ENCODE data around the gene GPR87.

Gene GPR87

GRCh38 chr3:151305060-151305774, 11.4 kb downstream of the GPR87 start:
- Histone ChIP-seq H3K9ac (ENCODE audit: low read length in 2 of 2) (no peak overlapping the region), H3K9me3 (ENCODE audit: control insufficient read depth in 2 of 2, low read length in 2 of 2) (no peaks in the 10 kb centered on the region), H3K27me3 (ENCODE audit: control insufficient read depth in 1 of 2, insufficient read depth in 2 of 2, low read length in 2 of 2) (no peaks in the 10 kb centered on the region), H3K4me1 (ENCODE audit: control insufficient read depth, insufficient read depth, low read length) (no peaks in the 10 kb centered on the region), H3K27ac (ENCODE audit: low read length) (no peak overlapping the region), H3K4me3 (ENCODE audit: low read length in 2 of 2) (no peak overlapping the region), H3K36me3 (ENCODE audit: control insufficient read depth in 2 of 2, insufficient read depth in 2 of 2, low read length in 2 of 2) (no peaks in the 10 kb centered on the region)

- no peaks in the 10 kb centered on the region for H3K27me3 ChIP-seq (ENCODE audit: control insufficient read depth in 1 of 2, insufficient read depth in 2 of 2, low read length in 2 of 2)
- no peaks in the 10 kb centered on the region for H3K36me3 ChIP-seq (ENCODE audit: control insufficient read depth in 2 of 2, insufficient read depth in 2 of 2, low read length in 2 of 2)
- H3K27ac ChIP-seq (ENCODE audit: low read length) = no peak overlapping the region
- H3K4me1 ChIP-seq (ENCODE audit: control insufficient read depth, insufficient read depth, low read length) = no peaks in the 10 kb centered on the region
- no peak overlapping the region for H3K4me3 ChIP-seq (ENCODE audit: low read length in 2 of 2)
- H3K9me3 ChIP-seq (ENCODE audit: control insufficient read depth in 2 of 2, low read length in 2 of 2) = no peaks in the 10 kb centered on the region
- H3K9ac ChIP-seq (ENCODE audit: low read length in 2 of 2) = no peak overlapping the region
These were observed 12.9 kb downstream of the GPR87 start for GRCh38 chr3:151303751-151304150.

- Histone ChIP-seq H3K36me3 (ENCODE audit: control insufficient read depth in 2 of 2, insufficient read depth in 2 of 2, low read length in 2 of 2) (no peaks in the 10 kb centered on the region), H3K4me3 (ENCODE audit: low read length in 2 of 2) (no peak overlapping the region)
These were observed 14.8 kb downstream of the GPR87 start for GRCh38 chr3:151301787-151302186.

GRCh38 chr3:151300539-151300938, 16.1 kb downstream of the GPR87 start:
- Histone ChIP-seq H3K4me1 (ENCODE audit: control insufficient read depth, insufficient read depth, low read length) (no peaks in the 10 kb centered on the region), H3K36me3 (ENCODE audit: control insufficient read depth in 2 of 2, insufficient read depth in 2 of 2, low read length in 2 of 2) (no peaks in the 10 kb centered on the region), H3K27me3 (ENCODE audit: control insufficient read depth in 1 of 2, insufficient read depth in 2 of 2, low read length in 2 of 2) (no peaks in the 10 kb centered on the region), H3K9ac (ENCODE audit: low read length in 2 of 2) (no peak overlapping the region), H3K9me3 (ENCODE audit: control insufficient read depth in 2 of 2, low read length in 2 of 2) (no peaks in the 10 kb centered on the region), H3K4me3 (ENCODE audit: low read length in 2 of 2) (no peak overlapping the region), H3K27ac (ENCODE audit: low read length) (no peak overlapping the region)

More at GRCh38 chr3:151301787-151302186, 14.8 kb downstream of the GPR87 start:
- Histone ChIP-seq H3K9me3 (ENCODE audit: control insufficient read depth in 2 of 2, low read length in 2 of 2) (no peaks in the 10 kb centered on the region), H3K27me3 (ENCODE audit: control insufficient read depth in 1 of 2, insufficient read depth in 2 of 2, low read length in 2 of 2) (no peaks in the 10 kb centered on the region), H3K27ac (ENCODE audit: low read length) (no peak overlapping the region), H3K9ac (ENCODE audit: low read length in 2 of 2) (no peak overlapping the region), H3K4me1 (ENCODE audit: control insufficient read depth, insufficient read depth, low read length) (no peaks in the 10 kb centered on the region)

GRCh38 chr3:151299006-151299405, 17.6 kb downstream of the GPR87 start:
- H3K27ac ChIP-seq (ENCODE audit: low read length) = no peak overlapping the region
- no peaks in the 10 kb centered on the region for H3K36me3 ChIP-seq (ENCODE audit: control insufficient read depth in 2 of 2, insufficient read depth in 2 of 2, low read length in 2 of 2)
- no peaks in the 10 kb centered on the region for H3K9me3 ChIP-seq (ENCODE audit: control insufficient read depth in 2 of 2, low read length in 2 of 2)
- no peak overlapping the region for H3K9ac ChIP-seq (ENCODE audit: low read length in 2 of 2)
- H3K4me3 ChIP-seq (ENCODE audit: low read length in 2 of 2) = no peak overlapping the region
- H3K27me3 ChIP-seq (ENCODE audit: control insufficient read depth in 1 of 2, insufficient read depth in 2 of 2, low read length in 2 of 2) = no peaks in the 10 kb centered on the region
- H3K4me1 ChIP-seq (ENCODE audit: control insufficient read depth, insufficient read depth, low read length) = no peaks in the 10 kb centered on the region

- Histone ChIP-seq H3K27ac (ENCODE audit: low read length) (no peak overlapping the region), H3K9ac (ENCODE audit: low read length in 2 of 2) (no peak overlapping the region), H3K4me1 (ENCODE audit: control insufficient read depth, insufficient read depth, low read length) (no peaks in the 10 kb centered on the region), H3K27me3 (ENCODE audit: control insufficient read depth in 1 of 2, insufficient read depth in 2 of 2, low read length in 2 of 2) (no peaks in the 10 kb centered on the region), H3K36me3 (ENCODE audit: control insufficient read depth in 2 of 2, insufficient read depth in 2 of 2, low read length in 2 of 2) (no peaks in the 10 kb centered on the region), H3K9me3 (ENCODE audit: control insufficient read depth in 2 of 2, low read length in 2 of 2) (no peaks in the 10 kb centered on the region), H3K4me3 (ENCODE audit: low read length in 2 of 2) (no peak overlapping the region)
These were observed 19.2 kb downstream of the GPR87 start for GRCh38 chr3:151297429-151297828.

GRCh38 chr3:151296226-151296625, 20.4 kb downstream of the GPR87 start:
- no peaks in the 10 kb centered on the region for H3K27me3 ChIP-seq (ENCODE audit: control insufficient read depth in 1 of 2, insufficient read depth in 2 of 2, low read length in 2 of 2)
- no peaks in the 10 kb centered on the region for H3K4me1 ChIP-seq (ENCODE audit: control insufficient read depth, insufficient read depth, low read length)
- no peaks in the 10 kb centered on the region for H3K9me3 ChIP-seq (ENCODE audit: control insufficient read depth in 2 of 2, low read length in 2 of 2)
- H3K27ac ChIP-seq (ENCODE audit: low read length) = no peak overlapping the region
- no peaks in the 10 kb centered on the region for H3K36me3 ChIP-seq (ENCODE audit: control insufficient read depth in 2 of 2, insufficient read depth in 2 of 2, low read length in 2 of 2)
- no peak overlapping the region for H3K4me3 ChIP-seq (ENCODE audit: low read length in 2 of 2)
- H3K9ac ChIP-seq (ENCODE audit: low read length in 2 of 2) = no peak overlapping the region

- H3K27ac ChIP-seq (ENCODE audit: low read length) = no peak overlapping the region
- no peak overlapping the region for H3K4me3 ChIP-seq (ENCODE audit: low read length in 2 of 2)
- H3K27me3 ChIP-seq (ENCODE audit: control insufficient read depth in 1 of 2, insufficient read depth in 2 of 2, low read length in 2 of 2) = no peaks in the 10 kb centered on the region
- no peaks in the 10 kb centered on the region for H3K36me3 ChIP-seq (ENCODE audit: control insufficient read depth in 2 of 2, insufficient read depth in 2 of 2, low read length in 2 of 2)
- no peaks in the 10 kb centered on the region for H3K9me3 ChIP-seq (ENCODE audit: control insufficient read depth in 2 of 2, low read length in 2 of 2)
- H3K9ac ChIP-seq (ENCODE audit: low read length in 2 of 2) = no peak overlapping the region
- no peaks in the 10 kb centered on the region for H3K4me1 ChIP-seq (ENCODE audit: control insufficient read depth, insufficient read depth, low read length)
These were observed 23.5 kb downstream of the GPR87 start for GRCh38 chr3:151293127-151293526.

GRCh38 chr3:151290673-151291072, 25.9 kb downstream of the GPR87 start:
- H3K9ac ChIP-seq (ENCODE audit: low read length in 2 of 2) = no peak overlapping the region
- no peak overlapping the region for H3K4me3 ChIP-seq (ENCODE audit: low read length in 2 of 2)
- no peaks in the 10 kb centered on the region for H3K9me3 ChIP-seq (ENCODE audit: control insufficient read depth in 2 of 2, low read length in 2 of 2)
- no peaks in the 10 kb centered on the region for H3K27me3 ChIP-seq (ENCODE audit: control insufficient read depth in 1 of 2, insufficient read depth in 2 of 2, low read length in 2 of 2)
- H3K36me3 ChIP-seq (ENCODE audit: control insufficient read depth in 2 of 2, insufficient read depth in 2 of 2, low read length in 2 of 2) = no peaks in the 10 kb centered on the region
- H3K4me1 ChIP-seq (ENCODE audit: control insufficient read depth, insufficient read depth, low read length) = no peaks in the 10 kb centered on the region
- H3K27ac ChIP-seq (ENCODE audit: low read length) = no peak overlapping the region

GRCh38 chr3:151289445-151289844, 27.2 kb downstream of the GPR87 start:
- no peak overlapping the region for H3K4me3 ChIP-seq (ENCODE audit: low read length in 2 of 2)
- H3K27ac ChIP-seq (ENCODE audit: low read length) = no peak overlapping the region
- H3K9ac ChIP-seq (ENCODE audit: low read length in 2 of 2) = no peak overlapping the region
- H3K36me3 ChIP-seq (ENCODE audit: control insufficient read depth in 2 of 2, insufficient read depth in 2 of 2, low read length in 2 of 2) = no peaks in the 10 kb centered on the region
- H3K4me1 ChIP-seq (ENCODE audit: control insufficient read depth, insufficient read depth, low read length) = no peaks in the 10 kb centered on the region
- no peaks in the 10 kb centered on the region for H3K9me3 ChIP-seq (ENCODE audit: control insufficient read depth in 2 of 2, low read length in 2 of 2)
- H3K27me3 ChIP-seq (ENCODE audit: control insufficient read depth in 1 of 2, insufficient read depth in 2 of 2, low read length in 2 of 2) = no peaks in the 10 kb centered on the region

- Histone ChIP-seq H3K4me3 (ENCODE audit: low read length in 2 of 2) (no peak overlapping the region), H3K4me1 (ENCODE audit: control insufficient read depth, insufficient read depth, low read length) (peaks cover 3% of the 10 kb centered on the region), H3K9ac (ENCODE audit: low read length in 2 of 2) (no peak overlapping the region), H3K36me3 (ENCODE audit: control insufficient read depth in 2 of 2, insufficient read depth in 2 of 2, low read length in 2 of 2) (no peaks in the 10 kb centered on the region), H3K9me3 (ENCODE audit: control insufficient read depth in 2 of 2, low read length in 2 of 2) (no peaks in the 10 kb centered on the region), H3K27ac (ENCODE audit: low read length) (no peak overlapping the region), H3K27me3 (ENCODE audit: control insufficient read depth in 1 of 2, insufficient read depth in 2 of 2, low read length in 2 of 2) (no peaks in the 10 kb centered on the region)
These were observed 30.7 kb downstream of the GPR87 start for GRCh38 chr3:151285940-151286339.
